ENCODE data around the gene MAMDC2.
"Not testable (repeated sequence)": the region's sequence is repeated elsewhere in the genome, so short reads cannot be mapped to it uniquely, and the experiment has no call there.

The MAMDC2 gene

GRCh38 chr9:70217029-70217428 lies 173.4 kb downstream of the MAMDC2 start:
- no peak for DNase-seq

- DNase-seq = no peak
Observed at GRCh38 chr9:70218767-70219166, 175.1 kb downstream of the MAMDC2 start.

GRCh38 chr9:70220216-70220615 lies 176.6 kb downstream of the MAMDC2 start:
- DNase-seq = no peak

- no peak for DNase-seq
Observed at GRCh38 chr9:70222354-70222753, 178.7 kb downstream of the MAMDC2 start.

- no peak for DNase-seq
Observed at GRCh38 chr9:70228118-70228517, 184.5 kb downstream of the MAMDC2 start.

GRCh38 chr9:70228611-70229010 lies 185.0 kb downstream of the MAMDC2 start:
- DNase-seq = no peak

GRCh38 chr9:70229026-70229425 lies 185.4 kb downstream of the MAMDC2 start:
- no peak for DNase-seq

- DNase-seq = no peak
Observed at GRCh38 chr9:70229579-70229978, 185.9 kb downstream of the MAMDC2 start.

- DNase-seq = no peak
Observed at GRCh38 chr9:70232476-70232875, 188.8 kb downstream of the MAMDC2 start.

- DNase-seq = not testable (repeated sequence)
Observed at GRCh38 chr9:70234208-70234607, 190.6 kb downstream of the MAMDC2 start.

GRCh38 chr9:70245952-70246351 lies 202.3 kb downstream of the MAMDC2 start:
- not testable (repeated sequence) for DNase-seq

- DNase-seq = no peak
Observed at GRCh38 chr9:70250221-70250620, 206.6 kb downstream of the MAMDC2 start.

GRCh38 chr9:70255486-70255885 lies 211.8 kb downstream of the MAMDC2 start:
- DNase-seq = no peak

GRCh38 chr9:70256123-70256551 lies 212.5 kb downstream of the MAMDC2 start:
- peak; percentile 61 for DNase-seq

GRCh38 chr9:70257502-70257901 lies 213.9 kb downstream of the MAMDC2 start:
- DNase-seq = no peak

GRCh38 chr9:70257991-70258691 lies 214.5 kb downstream of the MAMDC2 start:
- DNase-seq = peak; percentile 60

GRCh38 chr9:70258692-70259511 lies 215.3 kb downstream of the MAMDC2 start, which contains the start of gene SMC5:
Gene SMC5 (plus strand): TSS chr9:70258978. CDS start chr9:70259079, 101 bp downstream.
- DNase-seq = peak; percentile 94

- no peak for DNase-seq
Observed at GRCh38 chr9:70259512-70259802, 215.8 kb downstream of the MAMDC2 start.

GRCh38 chr9:70260007-70260443 lies 216.4 kb downstream of the MAMDC2 start:
- DNase-seq = no peak

- DNase-seq = no peak
Observed at GRCh38 chr9:70260606-70261005, 217.0 kb downstream of the MAMDC2 start.

GRCh38 chr9:70261131-70261870 lies 217.7 kb downstream of the MAMDC2 start:
- DNase-seq = no peak

- DNase-seq = no peak
Observed at GRCh38 chr9:70262366-70262765, 218.7 kb downstream of the MAMDC2 start.

- DNase-seq = no peak
Observed at GRCh38 chr9:70262948-70263347, 219.3 kb downstream of the MAMDC2 start.

GRCh38 chr9:70263421-70263820 lies 219.8 kb downstream of the MAMDC2 start:
- DNase-seq = no peak
